Measurements from ENCODE around the gene ABCB9.
"Not testable (repeated sequence)": the region's sequence is repeated elsewhere in the genome, so short reads cannot be mapped to it uniquely, and the experiment has no call there.

ABCB9 gene

DNA sequence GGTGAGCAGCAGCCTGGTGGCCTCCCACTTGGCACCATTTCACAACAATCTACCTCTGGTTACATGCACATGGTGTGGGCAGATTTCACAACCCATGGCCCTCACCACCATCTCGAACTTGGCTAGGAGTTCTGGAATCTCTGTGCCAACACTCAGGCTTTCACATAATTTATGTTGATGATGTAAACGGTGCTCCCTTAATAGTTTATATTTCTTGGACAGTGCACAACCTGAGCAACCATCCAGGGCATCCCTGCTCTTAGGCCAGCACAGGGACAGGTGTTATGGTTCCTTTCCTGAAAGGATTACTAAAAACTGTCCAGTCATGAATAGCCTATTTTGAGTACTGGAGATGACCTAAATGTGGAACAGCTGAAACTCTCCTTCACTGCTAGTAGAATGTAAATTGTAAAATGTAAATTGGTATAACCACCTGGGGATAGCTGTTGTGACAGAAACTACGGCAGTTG is 28.6 kb downstream of the ABCB9 start:
- no peak for DNase-seq (ENCODE audit: low read depth)

DNA sequence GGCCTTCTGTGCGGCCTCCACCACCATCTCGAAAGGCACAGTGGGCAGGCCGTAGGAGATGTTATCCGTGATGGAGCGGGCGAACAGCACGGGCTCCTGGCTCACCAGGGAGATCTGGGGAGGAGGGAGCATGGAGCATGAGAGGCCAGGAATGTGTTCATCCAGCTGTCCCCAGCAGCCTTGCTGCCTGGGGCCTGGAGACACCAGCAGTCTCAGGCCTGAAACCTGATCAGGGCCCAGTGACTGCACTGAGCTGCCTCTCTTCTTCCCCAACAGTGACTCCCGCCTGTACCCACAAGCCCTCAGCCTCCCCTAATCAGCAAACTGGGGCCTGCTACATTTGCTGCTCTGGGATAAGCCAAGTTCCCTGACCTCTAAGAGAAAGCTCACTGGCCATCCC is 30.9 kb downstream of the ABCB9 start:
- DNase-seq (ENCODE audit: low read depth), result no peak

DNA sequence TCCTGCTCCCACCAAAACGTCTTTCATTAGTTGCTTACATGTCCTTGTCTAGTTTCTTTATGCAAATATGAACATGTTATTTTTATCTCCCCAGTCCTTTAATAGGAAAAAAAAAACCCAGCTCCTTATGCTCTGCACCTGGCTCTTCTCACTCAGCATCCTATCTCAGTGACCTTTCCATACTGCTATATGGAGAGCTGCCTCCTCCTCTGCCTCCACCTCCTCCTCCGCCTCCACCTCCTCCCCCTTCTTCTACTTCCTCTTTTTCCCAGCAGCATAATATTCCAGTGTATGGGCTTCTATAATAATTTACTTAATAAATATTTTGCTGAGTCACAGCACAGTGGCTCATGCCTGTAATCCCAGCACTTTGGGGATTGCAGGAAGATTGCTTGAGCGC is 31.5 kb downstream of the ABCB9 start:
- no peak for DNase-seq (ENCODE audit: low read depth)

DNA sequence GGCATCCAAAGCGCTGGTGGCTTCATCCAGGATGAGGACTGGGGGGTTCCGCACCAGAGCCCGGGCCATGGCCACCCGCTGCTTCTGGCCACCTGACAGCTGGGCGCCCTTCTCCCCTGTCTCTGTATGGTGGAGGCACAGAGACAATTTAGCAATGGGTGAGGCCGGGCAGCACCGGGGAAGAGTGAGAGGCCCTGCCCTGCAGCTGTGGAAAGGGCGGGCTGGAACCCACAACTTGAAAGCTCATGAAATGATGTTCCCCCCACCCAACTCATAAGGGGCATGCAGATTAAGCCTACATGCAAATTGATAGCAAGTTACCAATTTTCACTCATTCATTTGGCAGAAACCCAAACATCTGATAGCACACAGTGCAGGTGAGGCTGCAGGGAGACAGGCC is 34.1 kb downstream of the ABCB9 start:
- no peak for DNase-seq (ENCODE audit: low read depth)

DNA sequence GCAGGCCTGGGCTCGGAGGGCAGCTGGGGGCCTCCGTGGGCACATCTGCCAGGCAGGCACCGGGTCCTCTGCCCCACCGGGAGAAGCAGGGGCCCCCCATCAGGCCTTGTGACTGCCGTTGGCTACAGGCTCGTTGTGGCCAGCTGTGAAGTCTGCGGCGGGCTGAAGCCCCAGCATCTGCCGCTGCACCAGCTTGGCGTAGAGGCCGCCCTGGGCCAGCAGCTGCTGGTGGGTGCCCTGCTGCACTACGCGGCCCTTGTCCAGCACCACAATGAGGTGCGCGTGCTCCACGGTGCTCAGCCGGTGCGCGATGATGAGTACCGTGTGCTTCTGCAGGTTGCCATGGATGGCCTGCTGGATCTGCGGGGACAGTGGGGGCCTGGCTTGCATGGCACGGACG is 36.5 kb downstream of the ABCB9 start:
- DNase-seq (ENCODE audit: low read depth), result no peak

DNA sequence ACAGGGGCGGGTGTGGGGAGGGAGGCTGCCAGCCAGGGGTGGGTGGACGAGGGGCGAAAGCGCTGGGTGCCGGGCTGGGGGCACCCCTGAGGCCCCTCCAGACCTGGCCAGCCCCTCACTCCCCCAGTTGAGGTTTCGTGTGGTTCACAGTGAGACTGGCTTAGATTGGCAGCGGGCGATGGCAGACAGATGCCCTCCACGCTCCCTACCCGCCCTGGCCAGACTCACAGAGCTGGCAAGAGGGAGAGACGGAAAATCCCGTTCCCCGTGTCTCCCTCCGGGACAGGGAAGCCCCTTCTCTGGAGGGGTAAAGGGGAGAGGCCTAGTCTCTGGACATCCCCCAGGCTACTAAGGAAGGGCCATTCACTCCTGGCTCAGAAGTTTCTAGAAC is 37.1 kb downstream of the ABCB9 start:
- DNase-seq (ENCODE audit: low read depth), result no peak

DNA sequence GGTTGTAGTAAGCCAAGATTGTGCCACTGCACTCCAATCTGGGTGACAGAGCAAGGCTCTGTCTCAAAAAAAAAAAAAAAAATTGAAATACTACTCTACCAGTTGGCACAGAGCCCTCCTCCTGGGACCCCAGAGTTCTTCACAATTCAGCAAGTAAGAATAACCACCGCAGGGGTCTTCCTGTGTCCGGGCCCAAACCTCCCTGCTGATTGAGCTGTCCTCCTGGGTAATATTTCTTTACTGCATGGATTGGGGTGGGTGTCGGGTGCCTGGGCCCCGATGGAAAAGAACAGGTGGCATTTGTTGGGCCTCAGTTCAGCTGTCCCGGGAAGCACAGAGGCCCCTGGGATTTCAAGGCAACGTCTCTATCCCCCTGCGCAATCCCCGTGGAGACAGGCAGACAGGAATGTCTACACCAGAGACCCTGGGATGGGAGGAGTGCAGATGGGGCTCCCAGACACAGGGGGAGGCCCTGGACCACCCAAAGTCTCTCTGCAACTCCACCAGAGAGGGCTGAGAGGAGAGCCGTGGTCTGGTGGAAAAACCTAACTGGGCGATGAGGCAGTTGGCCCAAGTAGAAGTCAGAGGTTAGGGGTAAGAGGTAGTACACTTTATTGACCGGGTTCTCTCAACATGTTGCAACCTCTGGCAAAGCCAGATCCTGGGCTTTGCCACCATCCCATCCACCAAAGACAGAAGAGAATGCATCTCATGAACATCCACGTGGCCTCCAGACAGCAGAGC is 37.7 kb downstream of the ABCB9 start:
- no peak for DNase-seq (ENCODE audit: low read depth)

DNA sequence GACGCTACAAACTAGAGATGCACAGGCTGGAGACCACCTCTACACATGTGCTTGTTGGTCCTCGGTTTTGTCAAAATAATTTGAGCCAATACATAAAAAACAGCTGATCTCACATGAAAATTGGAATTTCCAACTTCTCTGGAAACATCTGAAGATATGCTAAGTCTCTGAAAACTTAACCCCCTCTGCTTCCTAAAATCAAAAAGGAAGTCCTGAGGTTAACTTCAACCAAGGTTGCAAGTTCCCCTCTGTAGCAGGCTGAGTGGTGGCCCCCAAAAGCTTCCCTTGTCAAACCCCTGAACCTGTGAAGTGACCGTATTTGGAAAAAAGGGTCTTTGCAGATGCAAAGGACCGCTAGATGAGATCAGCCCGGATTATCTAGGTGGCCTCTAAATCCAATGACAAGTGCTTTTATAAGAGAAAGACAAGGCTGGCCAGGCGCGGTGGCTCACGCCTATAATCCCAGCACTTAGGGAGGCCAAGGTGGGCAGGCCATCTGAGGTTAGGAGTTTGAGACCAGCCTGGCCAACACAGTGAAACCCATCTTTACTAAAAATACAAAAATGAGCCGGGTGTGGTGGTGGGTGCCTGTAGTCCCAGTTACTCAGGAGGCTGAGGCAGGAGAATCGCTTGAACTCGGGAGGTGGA is 38.4 kb downstream of the ABCB9 start:
- no peak for DNase-seq (ENCODE audit: low read depth)

DNA sequence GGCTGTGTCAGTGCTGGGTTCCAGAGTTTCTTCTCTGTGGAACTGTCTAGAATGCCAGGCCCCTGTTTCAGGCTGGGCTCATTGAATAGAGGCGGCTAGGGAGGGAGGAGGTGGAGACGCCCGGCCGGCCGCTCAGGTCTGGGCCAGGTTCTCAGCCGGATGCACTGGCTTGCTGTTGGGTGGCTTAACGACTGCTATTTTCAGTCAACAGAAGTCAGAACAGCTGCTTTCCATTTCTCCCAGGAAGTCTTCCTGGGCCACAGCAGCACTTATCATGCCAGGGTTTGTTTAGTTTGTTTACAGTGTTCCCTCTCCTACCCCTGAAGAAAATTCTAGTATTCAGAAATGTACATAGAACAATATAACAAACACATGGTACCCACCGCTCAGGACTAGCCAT is 44.3 kb downstream of the ABCB9 start:
- DNase-seq (ENCODE audit: low read depth), result no peak

DNA sequence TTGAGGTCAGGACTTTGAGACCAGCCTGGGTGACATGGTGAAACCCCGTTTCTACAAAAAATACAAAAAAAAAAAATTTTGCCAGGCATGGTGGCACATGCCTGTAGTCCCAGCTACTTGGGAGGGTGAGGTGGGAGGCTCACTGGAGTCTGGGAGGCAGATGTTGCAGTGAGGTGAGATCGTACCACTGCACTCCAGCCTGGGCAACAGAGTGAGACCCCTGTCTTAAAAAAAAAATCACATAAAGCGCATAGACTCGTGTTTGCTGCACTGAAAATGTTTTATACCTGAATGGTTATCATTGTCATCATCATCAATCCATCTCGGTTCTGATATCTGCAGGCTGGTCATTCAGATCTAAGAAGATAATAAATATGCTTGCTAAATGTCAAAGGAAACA is 45.6 kb downstream of the ABCB9 start:
- DNase-seq (ENCODE audit: low read depth), result no peak

DNA sequence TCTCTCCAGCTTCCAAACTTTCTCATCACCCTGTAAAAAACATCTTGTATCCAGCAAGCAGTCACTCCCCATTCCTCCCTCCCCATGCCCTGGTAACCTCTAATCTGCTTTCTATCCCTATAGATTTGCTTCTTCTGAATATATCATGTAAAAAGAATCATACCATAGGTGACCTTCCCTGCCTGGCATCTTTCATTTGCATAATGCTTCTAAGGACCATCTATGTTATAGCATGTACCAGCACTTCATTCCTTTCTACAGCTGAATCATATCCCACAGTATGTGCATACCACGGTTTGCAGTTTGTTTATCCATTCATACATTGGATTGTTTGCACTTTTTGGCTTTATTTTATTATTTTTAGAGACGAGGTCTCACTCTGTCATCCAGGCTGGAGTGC is 47.4 kb downstream of the ABCB9 start:
- no peak for DNase-seq (ENCODE audit: low read depth)

DNA sequence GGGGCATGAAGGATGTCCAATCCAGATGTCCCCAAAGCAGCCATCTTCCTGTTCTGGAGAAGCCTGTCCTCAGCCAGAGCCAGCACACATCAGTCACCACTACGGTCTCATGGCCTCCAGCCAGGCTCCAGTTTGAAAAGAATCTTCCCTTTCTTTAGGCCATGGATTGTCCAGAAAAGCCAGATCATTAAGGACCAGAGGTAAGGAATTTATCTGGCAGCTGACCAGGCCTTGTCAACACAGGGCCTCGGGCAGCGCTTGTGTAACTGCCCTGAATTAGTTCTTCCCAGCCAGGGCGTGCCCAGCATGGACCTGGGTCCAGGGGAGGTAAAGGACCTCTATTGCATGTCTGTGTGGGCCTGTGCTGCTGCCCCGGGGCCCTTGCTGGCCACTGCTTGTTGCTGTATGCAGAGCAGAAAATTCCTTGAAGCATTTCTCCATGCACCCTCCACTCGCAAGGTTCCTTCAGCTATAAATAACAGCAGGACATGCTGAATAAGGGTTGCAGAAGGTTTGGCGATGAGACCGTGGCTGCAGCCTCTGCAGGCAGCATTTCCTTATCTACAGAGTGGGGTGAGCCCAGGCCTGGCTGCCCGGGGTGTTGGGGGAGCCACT is 48.6 kb downstream of the ABCB9 start:
- DNase-seq (ENCODE audit: low read depth), result no peak

DNA sequence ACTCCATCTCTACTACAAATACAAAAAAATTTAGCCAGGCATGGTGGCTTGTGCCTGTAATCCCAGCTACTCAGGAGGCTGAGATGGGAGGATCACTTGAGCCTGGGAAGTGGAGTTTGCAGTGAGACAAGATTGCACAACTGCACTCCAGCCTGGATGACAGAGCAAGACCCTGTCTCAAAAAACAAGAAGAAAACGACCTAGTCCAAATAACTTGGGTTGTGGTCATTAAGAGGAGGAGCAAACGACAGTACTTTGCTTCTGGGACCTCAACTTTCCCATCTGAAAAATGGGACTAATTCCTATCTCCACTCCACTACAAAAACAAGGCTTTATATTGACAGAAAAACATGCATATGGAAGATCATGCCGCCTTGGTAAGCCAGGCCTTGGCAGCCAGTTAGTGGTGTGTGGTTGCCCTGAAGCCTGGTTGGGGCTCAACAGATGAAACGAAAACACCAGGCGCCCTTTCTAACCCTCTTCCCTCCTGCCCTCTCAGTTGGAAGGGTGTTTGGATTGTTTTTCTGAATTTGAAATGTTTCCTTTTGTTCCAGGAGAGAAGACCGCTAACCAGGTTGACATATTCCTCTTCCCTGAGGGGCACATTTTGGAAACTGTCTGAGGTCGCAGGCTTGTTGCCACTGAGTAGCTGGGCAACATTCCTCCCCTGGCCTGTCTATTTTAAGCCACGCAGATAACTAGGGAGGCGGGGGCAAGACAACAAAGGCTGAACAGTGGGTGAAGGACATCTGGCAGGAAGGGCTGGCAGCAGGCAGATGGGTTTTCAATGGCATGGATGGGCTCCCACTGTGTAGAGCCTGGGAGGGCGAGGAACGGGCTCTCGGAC is 56.6 kb downstream of the ABCB9 start:
- no peak for DNase-seq (ENCODE audit: low read depth)

DNA sequence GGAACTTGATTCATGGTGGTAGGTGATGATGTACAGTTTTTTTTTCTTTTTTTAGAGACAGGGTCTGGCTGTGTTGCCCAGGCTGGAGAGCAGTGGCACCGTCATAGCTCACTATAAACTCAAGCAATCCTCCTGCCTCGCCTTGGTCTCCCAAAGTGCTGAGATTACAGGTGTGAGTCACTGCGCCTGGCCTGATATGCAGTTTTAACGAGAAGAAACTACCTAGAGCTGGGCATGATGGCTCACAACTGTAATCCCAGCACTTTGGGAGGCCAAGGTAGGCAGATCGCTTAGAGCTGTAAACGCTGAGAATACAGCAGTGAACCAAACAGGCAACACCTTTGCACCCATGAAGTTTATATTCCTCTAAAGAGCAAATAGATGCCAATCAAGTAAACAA is 57.3 kb downstream of the ABCB9 start:
- DNase-seq (ENCODE audit: low read depth), result no peak

DNA sequence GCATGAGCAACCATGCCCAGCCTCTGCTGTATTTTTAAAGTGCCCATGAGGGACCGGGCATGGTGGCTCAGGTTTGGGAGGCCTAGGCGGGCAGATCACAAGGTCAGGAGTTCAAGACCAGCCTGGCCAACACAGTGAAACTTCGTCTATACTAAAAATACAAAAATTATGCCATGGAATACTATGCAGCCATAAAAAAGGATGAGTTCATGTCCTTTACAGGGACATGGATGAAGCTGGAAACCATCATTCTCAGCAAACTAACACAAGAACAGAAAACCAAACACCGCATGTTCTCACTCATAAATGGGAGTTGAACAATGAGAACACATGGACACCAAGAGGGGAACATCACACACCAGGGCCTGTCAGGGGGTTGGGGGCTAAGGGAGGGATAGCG is 61.0 kb downstream of the ABCB9 start:
- DNase-seq (ENCODE audit: low read depth), result not testable (repeated sequence)

DNA sequence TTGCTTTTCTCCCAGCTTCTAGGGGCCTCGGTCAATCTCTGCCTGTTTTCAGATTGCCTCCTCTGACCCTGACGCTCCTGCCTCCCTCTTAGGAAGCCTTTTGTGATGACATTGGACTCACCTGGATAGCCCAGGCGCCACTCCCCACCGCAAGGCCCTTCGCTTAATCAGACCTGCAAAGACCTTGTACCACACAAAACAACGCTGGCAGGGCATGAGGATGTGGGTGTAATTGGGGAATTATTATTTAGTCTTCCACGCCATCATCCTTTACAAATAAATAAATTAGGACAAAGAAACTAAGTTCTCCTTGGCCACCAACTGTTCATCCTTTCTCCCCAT is 62.6 kb downstream of the ABCB9 start:
- DNase-seq (ENCODE audit: low read depth), result no peak

DNA sequence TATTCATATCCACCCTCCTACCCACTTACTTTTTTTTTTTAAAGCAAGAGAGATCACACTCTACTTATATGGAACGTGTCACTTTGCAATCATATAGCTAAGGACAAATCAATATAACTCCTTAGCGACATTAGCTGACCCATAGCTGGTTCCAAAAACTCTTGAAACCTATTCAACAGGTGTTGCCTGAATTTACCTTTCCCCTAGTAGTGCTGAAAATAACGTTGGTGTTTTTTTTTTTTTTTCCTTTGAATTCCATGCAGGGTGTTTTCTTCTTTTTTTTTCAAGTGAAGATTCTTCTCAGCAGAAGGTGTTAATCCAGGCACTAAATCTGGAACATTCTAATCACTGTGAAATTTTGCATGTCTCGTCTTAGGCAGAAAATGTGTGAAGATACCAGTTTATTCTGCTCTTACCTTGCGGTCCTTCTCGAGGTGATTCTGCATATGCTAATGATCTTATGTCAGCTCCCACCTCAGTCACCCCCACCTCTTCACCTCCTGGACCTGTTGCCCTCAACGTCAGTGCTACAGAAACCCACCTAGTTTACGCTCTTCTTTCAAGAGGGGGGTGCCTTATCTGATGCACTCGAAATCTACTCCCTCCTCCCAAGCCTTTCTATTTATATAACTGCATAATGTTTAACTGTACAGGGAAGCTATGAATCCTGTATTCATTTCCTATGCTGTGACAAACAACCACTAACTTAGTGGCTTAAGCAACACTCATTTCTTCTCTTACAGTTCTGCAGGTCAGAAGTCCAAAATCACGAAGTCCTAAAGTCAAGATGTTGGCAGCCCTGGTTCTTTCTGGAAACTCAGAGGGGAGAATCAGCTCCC is 63.2 kb downstream of the ABCB9 start:
- DNase-seq (ENCODE audit: low read depth), result no peak

DNA sequence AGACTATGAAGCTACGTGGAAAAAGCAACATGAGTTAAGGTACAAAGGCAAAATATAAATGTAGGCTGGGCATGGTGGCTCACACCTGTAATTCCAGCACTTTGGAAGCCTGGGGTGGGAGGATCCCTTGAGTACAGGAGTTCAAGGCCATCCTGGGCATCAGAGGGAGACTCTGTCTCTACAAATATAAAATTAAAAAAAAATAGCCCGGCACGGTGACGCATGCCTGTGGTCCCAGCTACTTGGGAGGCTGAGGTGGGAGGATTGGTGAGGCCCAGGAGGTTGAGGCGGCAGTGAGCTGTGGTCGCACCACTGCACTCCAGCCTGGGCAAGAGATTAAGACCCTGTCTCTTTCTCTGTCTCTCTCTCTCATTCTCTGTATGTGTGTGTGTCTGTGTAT is 66.4 kb downstream of the ABCB9 start:
- DNase-seq (ENCODE audit: low read depth), result no peak

DNA sequence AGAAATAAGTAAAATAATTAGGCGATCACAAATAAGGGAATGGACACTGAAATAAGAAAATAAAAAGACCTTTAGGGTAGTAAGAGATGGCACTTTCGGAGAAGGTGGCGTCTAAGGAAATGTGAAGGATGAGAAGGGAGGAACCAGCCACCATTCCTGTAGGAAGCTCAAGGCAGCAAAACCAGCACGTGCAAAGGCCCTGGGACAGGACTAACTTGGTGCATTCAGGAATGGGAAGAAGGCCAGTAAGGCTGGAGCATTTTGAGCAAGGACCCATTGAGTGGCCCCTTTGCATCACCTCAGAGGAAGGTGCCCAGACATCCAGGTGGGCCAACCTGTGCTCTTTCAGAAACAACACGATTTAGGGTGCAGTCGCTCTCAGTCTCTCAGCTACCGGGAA is 69.6 kb downstream of the ABCB9 start:
- DNase-seq (ENCODE audit: low read depth), result no peak

DNA sequence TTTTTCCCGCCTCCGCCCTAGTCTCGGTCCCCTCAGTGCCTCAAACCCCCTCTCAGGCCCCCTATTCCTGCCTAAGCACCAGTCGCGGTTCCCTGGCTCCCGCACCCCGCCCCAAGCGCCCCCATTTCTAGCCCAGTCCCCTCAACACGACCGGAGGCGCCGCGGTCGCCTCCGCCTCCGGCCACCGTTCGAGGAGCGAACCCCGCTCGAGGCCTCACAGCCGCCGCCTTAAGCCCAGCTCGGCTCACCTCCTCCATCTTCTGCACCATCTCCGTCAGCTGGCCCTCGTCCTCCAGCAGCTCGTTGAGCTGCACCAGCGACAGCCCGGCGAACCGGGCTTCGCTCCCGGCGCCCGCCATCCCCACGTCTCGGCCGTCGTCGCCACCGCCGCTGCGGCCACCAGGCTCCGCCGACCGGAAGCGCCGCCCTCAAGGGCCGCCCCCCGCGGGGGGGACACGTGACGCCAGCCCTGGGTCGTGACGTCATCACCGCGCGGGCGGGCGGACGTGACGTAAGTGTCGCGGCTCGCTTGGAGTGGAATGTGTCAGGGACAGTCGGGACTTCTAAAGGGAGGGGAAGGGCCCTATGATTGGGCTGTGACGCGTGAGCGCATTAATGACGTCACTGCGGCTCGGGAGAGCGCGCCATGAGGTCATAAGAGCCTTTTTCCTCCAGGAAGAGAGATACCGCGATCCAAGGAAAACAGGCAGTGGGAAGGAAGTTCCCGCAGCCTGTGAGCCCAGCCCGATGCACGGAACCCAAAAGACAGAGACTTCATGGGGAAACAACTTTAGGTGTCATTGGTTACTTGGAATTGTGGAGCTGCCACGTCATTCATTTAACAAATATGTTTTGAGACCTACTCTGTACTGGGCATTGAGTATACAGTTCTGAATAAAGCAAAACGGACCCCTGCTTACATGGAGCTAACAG is 70.3 kb downstream of the ABCB9 start, which contains the start of gene VPS37B:
Gene VPS37B, minus strand, starts transcription at position 421 of the 933 bp plus-strand sequence. Its CDS starts 62 bp downstream, at position 359.
- peak; percentile 84 for DNase-seq (ENCODE audit: low read depth)

DNA sequence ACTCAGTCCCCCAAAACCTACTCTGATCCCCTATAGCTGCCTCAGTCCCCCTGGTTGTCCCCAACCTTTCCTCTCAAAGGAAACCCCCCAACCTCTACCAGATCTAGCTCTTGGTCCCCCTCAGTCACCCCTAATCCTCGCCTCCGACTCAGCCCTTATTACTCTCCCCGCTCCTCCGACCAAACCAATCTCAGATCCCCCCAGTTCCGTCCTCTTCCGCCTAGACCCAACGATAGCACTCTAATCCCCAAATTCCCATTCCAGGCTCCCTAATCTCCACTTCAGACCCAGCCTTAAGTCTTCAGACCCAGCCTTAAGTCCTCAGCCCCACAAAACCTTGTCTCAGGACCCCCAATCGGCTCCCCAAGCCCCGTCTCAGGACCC is 71.0 kb downstream of the ABCB9 start:
- no peak for DNase-seq (ENCODE audit: low read depth)
